C1 segment of cervical spinal cord (tissue), 14 donors: Measurements from ENCODE around the gene MTX1.
"Not testable (repeated sequence)": the region's sequence is repeated elsewhere in the genome, so short reads cannot be mapped to it uniquely, and the experiment has no call there.

Experiments
- DNase-seq, 14 donors: peaks; one replicate each; lab custom pipeline; 2025; lab: John Stamatoyannopoulos, UW

Gene MTX1

DNA sequence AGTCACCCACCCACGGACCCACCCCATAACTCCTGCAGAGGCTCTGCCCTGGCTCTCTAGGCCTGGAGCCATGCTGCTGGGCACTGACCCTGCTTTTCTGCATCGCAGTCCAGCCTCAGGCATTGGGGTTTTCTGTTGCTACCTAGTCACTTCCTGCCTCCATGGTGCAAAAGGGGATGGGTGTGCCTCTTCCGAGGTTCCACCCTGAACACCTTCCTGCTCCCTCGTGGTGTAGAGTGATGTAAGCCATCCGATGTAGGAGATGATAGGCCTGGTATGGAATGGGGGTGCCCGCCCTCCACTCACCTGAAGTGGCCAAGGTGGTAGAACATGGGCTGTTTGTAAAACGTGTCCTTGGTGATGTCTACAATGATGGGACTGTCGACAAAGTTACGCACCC, 26.9 kb downstream of the MTX1 start:
- DNase-seq = not testable (repeated sequence)

DNA sequence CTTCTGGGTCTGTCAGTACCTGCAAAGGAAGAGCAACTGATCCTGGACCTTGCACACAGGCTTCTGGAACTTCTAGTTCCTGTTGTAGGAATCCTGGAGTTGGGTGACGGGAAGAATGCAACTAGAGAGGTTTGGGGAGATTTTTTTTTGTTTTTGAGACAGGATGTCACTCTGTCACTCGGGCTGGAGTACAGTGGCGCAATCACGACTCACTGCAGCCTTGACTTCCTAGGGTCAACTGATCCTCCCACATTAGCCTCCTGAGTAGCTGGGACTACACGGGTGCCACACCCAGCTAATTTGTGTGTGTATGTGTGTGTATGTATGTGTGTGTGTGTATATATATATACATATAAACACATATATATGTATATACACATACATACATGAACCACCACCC, 28.0 kb downstream of the MTX1 start:
- DNase-seq = no peak

DNA sequence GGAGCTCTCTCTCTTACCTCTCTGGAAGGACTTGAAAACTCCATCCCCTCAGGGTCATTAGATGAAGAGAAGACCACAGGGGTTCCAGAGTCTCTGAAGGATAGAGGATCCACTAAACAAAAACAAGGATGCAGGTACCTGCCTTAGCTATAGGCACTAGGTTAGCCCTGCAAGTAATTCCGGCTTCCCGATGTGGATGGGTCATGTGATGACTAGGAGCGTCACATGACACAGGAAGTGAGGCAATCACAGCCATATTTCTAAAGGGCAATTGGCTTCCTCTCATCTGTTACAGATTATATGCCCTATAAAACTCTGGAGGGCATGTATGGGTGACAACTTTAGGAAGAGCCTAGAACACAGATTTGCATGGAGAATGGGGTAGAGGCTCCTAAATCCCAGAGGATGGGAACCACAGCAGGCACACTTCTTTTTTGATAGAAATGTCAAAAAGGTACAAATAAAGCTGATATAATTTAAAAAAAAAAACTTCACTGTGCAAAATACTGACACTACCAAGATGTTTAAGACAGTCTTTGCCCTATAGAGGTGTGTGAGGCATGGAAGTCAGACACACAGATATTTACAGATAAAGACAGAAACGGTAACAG, 32.7 kb downstream of the MTX1 start:
- peak in 12 of 14 donors; percentile 18 to 81 (median 69) for DNase-seq

DNA sequence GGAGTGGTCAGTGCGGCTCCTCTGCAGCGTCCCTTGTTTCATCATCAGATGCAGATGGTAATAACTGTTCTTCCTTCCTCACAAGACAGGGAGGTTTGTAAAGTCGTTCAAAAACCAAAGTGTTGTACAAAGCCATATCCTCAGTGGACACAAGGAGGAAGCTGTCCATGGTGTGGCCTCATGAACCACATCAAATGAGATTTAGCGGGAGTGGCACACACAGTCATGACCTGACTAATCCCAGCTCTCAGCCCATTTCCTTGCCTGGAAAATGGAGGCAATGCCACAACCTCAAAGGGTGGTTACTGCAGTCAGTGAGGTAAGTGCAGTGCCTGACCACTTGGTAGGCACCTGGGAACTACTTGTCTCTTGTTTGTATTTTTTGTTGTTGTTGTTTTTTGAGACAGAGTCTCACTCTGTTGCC, 33.4 kb downstream of the MTX1 start:
- no peak for DNase-seq

DNA sequence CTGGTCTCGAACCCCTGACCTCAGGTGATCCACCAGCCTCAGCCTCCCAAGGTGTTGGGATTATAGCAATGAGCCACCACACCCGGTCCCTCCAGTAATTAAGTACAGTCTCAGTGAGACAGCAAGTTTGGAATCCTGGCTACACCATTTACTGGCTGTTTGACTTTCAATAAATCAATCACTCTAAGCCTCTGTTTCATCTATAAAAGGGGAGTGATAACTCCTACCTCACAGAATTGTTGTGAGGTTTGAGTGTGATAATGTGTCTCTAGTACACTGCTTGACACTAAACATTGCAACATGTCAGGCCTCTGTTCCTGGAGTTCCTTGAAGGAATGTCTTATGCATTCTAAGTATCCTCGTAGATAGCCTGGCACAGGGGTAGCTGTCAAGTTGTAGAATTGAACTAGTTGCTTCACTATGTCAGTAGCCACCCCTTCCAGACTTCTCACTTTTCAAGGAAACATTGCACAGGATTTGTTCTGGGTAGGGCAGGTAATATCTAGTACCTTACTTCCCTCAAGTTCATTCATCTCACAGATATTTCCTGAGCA, 34.4 kb downstream of the MTX1 start:
- DNase-seq = no peak

DNA sequence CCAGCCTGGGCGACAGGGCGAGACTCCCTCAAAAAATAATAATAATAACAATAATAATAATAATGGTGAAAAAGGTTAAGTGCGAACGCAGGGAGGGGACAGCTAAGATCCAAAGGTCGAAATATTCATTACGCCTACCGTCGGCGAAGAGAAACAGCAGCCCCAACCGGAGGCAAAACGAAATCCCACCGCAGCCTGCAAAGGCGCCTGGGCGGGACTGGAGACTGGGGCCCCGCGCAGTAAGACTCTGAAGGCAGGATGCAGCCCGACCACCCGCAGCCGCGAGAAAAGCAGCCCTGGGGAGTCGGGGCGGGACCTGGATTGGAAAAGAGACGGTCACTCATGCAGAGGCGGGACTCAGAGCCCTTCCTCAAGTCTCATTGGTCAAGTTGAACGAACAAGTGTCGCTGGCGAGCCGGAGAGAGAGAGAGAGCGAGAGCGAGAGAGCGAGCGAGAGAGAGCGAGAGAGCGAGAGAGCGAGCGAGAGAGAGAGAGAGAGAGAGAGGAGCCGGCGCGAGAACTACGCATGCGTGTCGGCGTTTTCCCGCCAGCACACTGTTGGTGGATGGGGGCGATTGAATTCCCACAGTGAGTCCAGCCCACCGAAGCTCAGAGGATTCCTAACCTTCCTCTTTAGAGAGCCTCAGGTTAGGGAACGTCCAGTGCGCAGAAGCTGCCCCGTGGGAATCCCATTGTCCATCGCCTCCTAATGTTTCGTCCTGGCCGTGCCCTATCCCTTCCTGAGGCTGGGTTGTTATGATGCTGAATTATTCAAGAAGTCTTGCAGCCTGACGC, 36.1 kb downstream of the MTX1 start:
- DNase-seq = peak; percentile 79 to 99 (median 95)

DNA sequence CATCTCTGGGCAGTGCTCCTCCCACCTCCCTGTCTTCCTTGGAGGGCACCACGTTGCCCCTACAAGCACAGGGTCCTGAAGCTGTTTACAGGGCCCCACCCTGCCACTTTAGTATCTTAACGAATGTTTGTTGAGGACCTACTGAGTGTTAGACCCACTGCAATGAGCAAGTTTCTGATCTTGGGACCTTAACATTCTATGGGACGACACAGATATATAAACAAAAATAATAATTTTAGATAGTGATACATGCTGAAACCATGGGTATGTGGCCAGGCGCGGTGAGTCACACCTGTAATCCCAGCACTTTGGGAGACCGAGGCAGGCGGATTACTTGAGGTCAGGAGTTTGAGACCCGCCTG, 36.6 kb downstream of the MTX1 start:
- DNase-seq = no peak

DNA sequence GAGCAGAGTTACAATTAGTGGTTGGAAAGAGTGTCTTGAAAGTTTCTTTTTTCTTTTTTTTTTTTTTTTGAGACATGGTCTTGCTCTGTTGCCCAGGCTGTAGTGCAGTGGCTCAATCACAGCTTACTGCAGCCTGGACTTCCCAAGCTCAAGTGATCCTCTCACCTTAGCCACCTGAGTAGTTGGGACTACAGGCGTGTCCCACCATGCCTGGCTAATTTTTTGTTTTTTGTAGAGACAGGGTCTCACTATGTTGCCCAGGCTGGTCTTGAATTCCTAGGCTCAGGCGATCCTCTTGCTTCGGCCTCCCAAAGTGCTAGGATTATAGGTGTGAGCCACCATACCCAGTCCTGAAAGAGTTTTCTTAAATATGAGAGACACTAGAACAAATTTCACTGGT, 38.3 kb downstream of the MTX1 start:
- DNase-seq = not testable (repeated sequence)

DNA sequence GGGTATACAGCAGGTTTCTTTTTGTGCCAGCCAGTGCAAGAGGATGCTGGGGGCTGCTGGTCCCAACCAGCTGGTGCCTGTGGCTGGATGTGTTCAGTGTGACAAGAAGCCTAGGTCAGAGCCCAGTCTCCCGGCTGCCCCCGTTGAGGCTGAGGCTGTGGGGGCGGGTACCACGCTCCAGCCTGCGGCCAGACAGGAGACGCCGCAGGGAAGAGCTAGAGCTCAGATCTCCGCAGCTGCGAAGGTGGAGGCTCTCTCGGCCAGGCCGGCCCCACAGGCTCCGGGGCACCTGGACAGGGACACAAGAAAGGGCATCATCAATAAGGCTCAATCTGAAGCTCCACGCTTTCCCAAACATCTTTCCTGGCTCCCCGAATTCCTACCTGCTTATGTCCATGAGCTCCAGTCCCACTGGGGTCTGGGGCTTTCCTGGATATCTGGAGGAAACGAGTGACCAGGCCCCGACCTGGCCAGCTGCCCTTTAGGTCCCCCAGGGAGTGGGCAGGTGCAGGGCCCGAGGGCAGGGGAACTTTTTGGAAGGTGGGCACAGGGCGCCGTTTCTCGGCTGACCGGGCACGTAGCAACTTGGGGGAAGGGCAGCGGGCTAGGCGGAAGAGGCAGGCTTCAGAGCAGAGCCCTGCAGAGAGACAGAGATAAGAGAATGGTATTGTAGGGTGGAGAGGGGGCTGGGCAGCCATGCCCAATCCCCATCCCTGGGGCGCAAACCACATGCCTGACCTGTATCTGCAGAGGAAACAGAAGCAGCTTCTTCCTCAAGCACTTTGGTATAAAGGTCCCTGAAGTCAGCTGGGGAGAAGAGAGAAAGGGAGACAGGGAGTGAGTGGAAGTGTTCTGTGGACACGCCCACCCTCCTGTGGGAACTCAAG, 39.4 kb downstream of the MTX1 start:
- DNase-seq = no peak

DNA sequence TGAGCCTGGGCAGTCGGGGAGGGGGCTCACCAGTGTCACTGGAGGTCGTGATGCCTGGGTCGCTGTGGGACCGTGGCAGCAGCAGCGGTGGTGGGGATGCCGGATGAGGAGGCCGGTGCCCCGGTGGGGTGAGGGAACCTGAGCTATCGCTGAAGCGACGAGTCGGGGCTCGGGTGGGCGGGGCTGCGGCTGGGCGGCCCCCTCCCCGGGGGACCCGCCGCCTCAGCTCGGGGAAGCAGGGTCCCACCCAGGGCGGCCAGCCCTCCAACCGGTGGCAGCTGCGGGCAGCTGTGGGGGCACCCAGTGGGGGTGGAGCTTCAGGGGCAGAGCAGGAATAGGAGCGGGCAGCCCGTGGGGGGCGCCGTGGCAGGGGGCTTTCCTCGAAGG, 41.7 kb downstream of the MTX1 start:
- DNase-seq = no peak

DNA sequence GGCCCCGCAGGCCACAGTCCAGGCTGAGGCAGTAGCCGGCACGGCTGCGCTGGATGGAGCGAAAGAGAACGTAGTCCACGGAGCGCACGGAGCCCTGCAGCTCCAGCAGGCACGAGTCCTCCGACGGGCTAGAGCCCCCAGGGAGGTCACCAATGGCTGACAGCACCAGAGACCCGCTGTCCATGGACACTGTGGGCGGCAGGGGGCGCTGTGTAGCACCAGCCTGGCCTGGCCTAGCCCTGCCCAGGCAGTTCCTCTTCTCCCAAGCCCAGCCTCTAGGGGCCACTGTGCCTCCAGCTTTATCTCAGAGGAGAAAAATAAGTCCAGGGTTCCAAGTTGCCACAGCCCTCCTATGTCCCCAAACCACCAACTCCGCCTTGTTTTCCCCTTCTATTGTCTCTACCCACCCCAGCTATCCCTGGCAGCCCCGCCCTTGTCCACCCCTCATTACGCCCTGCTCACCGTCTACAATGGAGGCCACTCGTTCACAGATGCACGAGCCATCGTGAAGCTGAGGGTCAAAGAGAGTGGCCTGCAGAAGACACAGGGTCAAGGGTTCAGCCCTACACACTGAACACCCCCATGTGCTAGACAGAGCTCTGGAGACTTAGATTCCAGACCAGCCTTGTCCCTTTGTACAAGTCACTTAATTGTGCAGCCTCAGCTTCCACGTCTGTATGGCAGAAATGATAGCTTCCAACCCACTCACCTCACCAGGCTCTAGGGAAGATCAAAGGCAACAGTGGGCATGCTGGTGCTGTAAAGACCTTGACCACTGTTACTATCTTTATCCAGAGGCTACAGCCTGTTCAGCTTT, 42.3 kb downstream of the MTX1 start:
- peak in 13 of 14 donors; percentile 32 to 89 (median 77) for DNase-seq

DNA sequence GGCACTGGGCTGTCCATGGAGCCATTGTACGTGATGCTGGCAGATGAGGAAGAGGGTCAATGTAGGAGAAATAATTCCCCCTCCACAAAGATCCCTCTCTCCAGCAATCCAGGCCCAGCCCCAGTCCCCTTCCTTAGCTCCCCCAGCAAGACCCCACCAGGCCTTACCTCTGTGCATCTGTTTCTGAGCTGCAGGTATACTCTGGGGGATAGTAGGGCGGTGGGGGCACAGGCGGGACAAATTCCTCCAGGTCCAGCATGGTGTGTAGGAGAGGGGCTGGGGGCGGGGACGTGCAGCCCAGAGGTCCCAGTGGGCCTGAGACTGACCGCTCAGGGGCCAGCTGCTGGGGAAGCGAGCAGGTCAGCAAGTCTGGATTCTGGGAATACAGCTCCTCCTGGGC, 43.1 kb downstream of the MTX1 start:
- DNase-seq = no peak

DNA sequence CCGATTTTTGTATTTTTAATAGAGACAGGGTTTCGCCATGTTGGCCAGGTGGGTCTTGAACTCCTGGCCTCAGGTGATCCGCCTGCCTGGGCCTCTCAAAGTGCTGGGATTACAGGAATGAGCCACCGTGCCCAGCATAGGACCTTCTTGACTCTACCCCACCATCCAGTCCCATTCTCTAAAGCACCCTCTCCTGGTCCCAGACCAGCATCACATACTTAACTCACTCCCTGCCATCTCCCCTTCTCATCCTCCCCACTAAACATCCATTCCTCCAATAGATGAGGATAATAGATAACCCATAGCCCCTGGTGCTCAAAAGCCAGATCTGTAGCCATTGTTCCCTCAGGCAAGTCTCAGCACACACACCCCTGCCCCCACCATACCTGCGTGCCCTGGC, 44.7 kb downstream of the MTX1 start:
- no peak for DNase-seq

DNA sequence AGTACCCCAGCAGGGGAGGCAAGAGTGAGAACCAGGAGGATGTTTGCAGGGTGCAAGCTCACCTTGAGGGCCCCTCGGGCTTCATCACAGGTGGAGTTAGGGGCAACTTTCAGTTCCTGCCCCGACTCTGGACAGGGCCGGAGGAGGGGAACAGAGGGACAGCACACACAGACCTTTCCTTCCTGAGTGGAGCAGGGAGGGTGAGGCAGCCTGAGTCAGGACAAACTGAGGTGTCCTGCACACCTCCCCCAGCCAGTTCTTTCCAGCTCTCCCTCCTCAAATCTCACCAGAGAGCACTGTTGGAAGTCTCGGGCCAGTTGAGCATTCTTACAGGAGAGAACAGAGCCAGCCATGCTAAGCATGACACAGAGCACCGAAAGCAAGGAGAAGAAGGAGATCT, 45.3 kb downstream of the MTX1 start:
- no peak for DNase-seq

DNA sequence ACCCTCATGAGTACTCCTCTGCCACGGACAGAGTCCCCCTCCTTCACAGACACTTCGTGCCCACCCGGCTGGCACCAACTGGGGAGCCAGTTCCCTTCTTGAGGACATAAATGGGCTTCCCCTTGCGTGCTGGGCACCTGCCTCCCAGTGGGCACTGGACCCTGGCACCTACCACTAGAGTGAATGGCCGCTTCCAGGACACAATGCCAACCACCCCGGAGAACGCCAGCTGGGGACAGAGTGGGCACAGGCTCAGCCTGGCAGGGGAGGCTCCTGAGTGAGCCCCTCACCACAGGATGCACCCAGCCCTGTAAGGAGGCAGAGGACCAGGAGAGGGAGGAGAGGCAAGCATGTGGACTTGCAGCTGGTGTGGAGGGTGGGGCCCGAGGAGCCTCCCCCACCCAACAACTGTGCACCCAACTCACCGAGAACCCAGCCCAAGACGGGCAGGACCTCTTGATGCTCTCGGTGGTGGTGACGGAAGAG, 45.8 kb downstream of the MTX1 start:
- peak in 2 of 14 donors; percentile 32 to 36 for DNase-seq

DNA sequence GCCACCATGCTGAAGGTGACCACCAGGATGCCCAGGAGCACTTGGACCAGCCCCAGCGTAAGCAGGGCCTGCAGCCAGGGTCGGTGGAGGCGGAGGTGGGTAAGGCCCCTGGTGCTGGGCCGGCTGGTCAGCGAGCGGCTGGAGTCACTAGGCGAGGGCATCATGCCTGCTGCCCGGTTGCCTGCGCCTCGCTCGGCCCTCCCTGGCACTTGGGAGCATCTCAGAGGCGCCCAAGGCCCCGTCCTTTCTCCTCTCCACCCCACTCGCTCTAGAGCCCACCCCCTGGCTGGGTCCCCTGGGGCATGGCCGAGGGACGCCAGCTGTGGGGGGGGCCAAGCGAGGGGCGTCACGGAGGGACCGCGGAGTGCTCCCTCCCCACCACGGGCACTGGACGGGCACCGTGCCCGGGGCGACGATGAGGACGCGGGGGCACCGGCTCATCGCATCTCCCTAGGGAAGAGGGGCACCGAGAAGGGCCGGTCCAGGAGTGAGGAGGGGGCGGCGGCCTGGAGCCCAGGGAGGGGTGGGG, 46.3 kb downstream of the MTX1 start:
- DNase-seq = peak in 8 of 14 donors; percentile 43 to 66 (median 56)

DNA sequence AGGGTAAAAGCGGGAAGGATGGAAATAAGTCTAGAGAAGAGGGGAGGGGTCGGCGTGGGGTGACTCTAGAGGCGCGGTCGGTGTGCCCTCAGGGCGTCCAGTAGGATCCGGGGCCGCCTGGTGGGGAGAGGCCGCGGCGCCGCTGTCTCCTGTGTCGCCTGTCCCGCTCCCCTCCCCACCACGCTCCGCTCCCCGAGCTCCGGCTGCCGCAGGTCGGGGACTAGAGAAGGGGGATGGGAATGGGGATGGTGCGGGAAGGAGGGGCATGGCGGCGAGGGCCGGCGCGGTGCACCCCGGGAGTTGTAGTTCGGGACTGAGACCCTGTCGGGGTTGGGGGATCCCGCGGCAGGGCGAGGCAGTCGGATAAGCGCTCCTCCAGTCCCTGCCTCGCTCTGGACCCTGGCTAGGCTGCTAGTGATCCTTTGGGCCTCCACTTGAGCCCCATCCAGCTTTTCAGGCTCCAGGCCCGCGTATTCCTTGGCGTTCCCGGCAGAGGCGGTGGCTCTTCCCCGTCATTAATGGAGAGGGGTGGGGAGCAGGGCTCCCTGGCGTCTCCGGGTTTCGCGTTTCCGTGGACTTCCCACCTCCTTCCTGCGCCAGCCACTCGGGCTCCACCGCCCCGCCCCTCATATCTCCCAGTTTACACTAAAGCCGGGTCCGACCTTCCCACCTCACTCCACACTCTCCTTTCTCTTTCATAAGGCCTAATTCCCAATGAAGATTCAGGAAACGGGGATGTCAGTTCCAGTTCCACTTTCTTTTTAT, 46.9 kb downstream of the MTX1 start, which contains the start of gene ENTREP3:
Gene ENTREP3 (minus strand): TSS at position 241 of the 765 bp plus-strand sequence. CDS start 606 bp downstream, outside the sequence.
- peak; percentile 47 to 89 (median 84) for DNase-seq

DNA sequence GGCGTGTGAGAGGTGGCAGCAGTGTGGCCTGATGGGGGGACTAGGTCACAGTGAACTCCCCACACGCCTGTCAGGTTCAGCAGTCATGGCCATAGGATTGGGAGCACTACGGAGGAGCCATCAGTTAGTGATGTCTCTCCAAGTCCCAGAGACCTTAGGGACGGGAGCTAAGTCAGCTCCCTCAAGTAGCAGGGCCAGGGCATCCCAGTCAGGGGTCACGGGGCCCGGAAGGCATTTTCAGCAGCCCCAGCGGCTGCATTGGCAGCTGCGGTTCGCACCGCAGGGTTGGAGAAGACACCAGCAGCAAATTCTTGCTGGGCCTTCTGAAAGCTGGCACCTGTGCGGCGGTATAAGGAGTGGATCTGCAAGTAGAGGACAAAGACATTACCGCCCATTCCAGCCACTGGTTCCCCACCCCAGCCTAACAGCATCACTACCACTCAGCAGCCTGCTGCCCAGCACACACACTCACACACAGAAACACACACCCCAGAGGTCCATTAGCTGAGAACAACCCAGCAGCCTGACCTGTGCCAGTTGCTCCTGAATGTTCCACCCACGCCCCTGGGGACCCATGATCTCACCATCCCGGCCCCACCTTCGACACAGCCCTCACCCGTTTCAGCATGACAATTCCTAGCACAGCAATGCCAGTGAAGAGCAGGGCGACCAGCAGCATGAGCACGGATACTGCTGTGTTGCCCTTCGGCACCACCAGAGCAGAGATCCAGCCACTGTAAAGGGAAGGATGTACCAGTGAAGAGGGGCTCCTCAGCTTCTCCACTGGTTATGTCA, 47.8 kb downstream of the MTX1 start:
- peak in 1 of 14 donors; percentile 9 for DNase-seq

DNA sequence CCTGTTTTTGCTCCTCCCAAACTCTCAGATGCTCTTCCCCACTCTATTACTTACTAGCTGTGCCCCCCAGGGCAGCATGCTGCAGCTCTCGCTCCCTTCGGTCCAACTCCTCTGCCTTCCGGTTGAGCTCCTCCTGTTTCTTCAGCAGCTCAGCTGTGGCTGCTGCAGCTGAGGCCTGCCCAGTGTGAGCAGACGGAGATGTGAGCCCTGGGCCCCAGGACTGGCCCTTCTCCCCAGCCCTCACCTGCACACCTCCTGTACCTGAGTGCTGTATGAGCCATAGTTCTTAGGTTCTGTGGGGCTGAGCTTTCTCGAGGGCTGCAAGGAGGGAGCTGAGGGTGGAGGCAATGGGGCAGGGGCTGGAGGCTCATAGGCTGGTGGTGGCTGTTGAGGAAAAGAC, 51.8 kb downstream of the MTX1 start:
- DNase-seq = no peak
